ENCODE measurements around the gene SEMA4D. TPM values are rescaled to one million over a fixed set of nuclear protein-coding genes. Genes with fewer than 3 reads are reported as not detected.

SEMA4D gene
- total RNA-seq, 1 experiment from 2014 or later, result 48.4 TPM

DNA sequence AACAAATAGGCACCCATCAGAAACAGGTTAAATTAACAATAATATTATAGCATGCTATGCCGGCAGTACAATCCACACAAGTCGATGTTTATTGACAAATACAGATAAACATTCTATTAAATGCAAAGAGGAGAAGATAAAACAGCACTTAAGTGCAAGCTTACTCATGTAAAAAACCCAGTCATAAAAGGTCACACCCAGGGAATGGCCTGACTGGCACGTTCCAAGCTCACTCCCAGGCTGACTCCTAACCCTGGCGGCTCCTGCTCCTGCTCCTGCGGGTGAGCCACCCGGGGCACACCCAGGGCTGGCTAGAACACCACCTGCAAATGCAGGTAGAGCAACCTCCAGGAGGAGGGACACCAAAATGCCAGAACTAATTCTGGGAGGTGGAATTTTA lies 66.9 kb downstream of the SEMA4D start:
- Histone ChIP-seq H3K4me1 (replicated peaks; ENCODE audit: insufficient read depth) (peaks cover 20% of the 10 kb centered on the region), H3K27me3 (ENCODE audit: insufficient read depth, low read depth) (no peaks in the 10 kb centered on the region), H3K9me2 (ENCODE audit: insufficient read depth) (no peaks in the 10 kb centered on the region), H3F3A (ENCODE audit: insufficient read depth, low read depth) (no peaks in the 10 kb centered on the region), H3K79me2 (ENCODE audit: low read depth) (no peaks in the 10 kb centered on the region), H3K36me3 (ENCODE audit: low read depth) (no peaks in the 10 kb centered on the region), H3K4me2 (0 out of 2 replicates have a peak overlapping the region, but pooled peaks have one; percentile 29), H3K9me3 (ENCODE audit: insufficient read depth, low read depth) (no peaks in the 10 kb centered on the region), H2AFZ (no peak overlapping the region), H4K20me1 (ENCODE audit: insufficient read depth) (peaks cover 8% of the 10 kb centered on the region), H3K27ac (no peak overlapping the region), H3K4me3 (no peak overlapping the region)
- POLR2A ChIA-PET (ENCODE audit: unreplicated experiment), result interaction anchor here (0.6 kb wide), 1 partner anchor 71 kb away, joined by 4 read pairs; no protein-coding TSS in a partner anchor
- intact Hi-C loops (cut with micrococcal nuclease; ENCODE audit: unreplicated experiment), result loop anchor here (10.0 kb wide), 1 partner anchor 94 kb away; no protein-coding TSS in a partner anchor
- TF ChIP-seq, protein P1, sequence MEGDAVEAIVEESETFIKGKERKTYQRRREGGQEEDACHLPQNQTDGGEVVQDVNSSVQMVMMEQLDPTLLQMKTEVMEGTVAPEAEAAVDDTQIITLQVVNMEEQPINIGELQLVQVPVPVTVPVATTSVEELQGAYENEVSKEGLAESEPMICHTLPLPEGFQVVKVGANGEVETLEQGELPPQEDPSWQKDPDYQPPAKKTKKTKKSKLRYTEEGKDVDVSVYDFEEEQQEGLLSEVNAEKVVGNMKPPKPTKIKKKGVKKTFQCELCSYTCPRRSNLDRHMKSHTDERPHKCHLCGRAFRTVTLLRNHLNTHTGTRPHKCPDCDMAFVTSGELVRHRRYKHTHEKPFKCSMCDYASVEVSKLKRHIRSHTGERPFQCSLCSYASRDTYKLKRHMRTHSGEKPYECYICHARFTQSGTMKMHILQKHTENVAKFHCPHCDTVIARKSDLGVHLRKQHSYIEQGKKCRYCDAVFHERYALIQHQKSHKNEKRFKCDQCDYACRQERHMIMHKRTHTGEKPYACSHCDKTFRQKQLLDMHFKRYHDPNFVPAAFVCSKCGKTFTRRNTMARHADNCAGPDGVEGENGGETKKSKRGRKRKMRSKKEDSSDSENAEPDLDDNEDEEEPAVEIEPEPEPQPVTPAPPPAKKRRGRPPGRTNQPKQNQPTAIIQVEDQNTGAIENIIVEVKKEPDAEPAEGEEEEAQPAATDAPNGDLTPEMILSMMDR (conservative IDR thresholded peaks at IDR 0.05), result no peak
- no peak for TF ChIP-seq EZH2 (IDR thresholded peaks at IDR 0.05; ENCODE audit: low read depth)
- CTCF ChIA-PET, result no interaction called here
- DNase-seq, result peak; percentile 37 to 67
- BruUV-seq (replicated peaks), result no TSS peak

DNA sequence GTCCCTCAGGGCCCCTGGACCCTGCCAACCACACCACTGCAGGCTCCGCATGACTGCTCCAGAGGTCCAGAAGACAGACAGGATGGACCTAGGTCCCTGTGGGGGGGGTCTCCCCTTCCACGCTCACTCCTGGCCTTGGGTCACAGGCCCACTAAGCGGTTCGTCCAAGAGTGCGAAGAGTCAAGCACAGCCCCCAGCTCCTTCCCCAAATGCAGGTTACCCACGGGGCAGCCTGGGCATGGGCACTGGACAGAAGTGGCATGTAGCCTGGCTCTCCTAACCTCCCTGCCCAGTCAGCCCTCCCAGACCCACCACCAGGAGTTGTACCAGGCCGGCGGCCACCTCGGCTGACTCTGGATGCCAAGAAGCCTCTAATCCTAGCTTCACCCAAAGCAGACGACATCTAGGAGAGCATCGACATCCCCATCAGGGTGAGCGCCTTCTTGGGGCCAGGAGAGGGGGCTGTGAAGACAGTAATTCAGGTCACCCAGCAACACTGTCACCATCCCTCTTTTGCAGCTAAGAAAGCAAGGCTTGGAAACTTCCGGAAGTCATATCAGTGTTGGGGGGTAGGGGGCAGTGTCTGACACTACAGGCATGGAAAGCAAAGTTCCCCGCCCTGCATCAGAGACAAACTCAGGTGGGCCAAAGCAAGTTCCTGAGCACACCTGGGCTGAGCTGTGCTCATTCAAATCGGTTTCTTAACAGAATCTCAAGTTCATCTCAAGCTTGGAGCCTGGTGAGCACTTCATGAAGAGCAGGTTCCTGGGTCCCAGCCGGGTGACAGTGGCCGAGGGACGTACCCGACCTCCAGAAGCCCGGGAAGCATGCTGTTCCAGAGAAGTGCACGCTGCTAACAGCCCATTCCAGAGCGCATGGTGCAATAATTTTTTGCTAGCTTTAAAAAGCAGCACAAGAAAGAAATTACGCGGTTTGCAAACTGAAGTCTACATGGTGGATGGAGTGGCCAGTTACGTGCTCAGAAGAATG lies 68.7 kb downstream of the SEMA4D start:
- no peak for DNase-seq
- Histone ChIP-seq H3K9me2 (ENCODE audit: insufficient read depth) (no peaks in the 10 kb centered on the region), H3F3A (ENCODE audit: insufficient read depth, low read depth) (no peaks in the 10 kb centered on the region), H3K27me3 (ENCODE audit: insufficient read depth, low read depth) (no peaks in the 10 kb centered on the region), H3K4me2 (no peak overlapping the region), H3K4me3 (no peak overlapping the region), H4K20me1 (ENCODE audit: insufficient read depth) (no peaks in the 10 kb centered on the region; the same call in none of the 2 replicates), H3K4me1 (replicated peaks; ENCODE audit: insufficient read depth) (peaks cover 9% of the 10 kb centered on the region), H3K27ac (no peak overlapping the region), H2AFZ (no peak overlapping the region), H3K36me3 (ENCODE audit: low read depth) (no peaks in the 10 kb centered on the region), H3K9me3 (ENCODE audit: insufficient read depth, low read depth) (no peaks in the 10 kb centered on the region), H3K79me2 (ENCODE audit: low read depth) (no peaks in the 10 kb centered on the region)
- intact Hi-C loops (cut with micrococcal nuclease; ENCODE audit: unreplicated experiment), result no loop called here
- ChIA-PET CTCF (no interaction called here), POLR2A (ENCODE audit: unreplicated experiment) (no interaction called here)
- no TSS peak for BruUV-seq (replicated peaks)
- TF ChIP-seq, protein P1 (conservative IDR thresholded peaks at IDR 0.05), result 0 out of 2 replicates have a peak, but pooled peaks have one; percentile 18
- no peak for TF ChIP-seq EZH2 (IDR thresholded peaks at IDR 0.05; ENCODE audit: low read depth)

DNA sequence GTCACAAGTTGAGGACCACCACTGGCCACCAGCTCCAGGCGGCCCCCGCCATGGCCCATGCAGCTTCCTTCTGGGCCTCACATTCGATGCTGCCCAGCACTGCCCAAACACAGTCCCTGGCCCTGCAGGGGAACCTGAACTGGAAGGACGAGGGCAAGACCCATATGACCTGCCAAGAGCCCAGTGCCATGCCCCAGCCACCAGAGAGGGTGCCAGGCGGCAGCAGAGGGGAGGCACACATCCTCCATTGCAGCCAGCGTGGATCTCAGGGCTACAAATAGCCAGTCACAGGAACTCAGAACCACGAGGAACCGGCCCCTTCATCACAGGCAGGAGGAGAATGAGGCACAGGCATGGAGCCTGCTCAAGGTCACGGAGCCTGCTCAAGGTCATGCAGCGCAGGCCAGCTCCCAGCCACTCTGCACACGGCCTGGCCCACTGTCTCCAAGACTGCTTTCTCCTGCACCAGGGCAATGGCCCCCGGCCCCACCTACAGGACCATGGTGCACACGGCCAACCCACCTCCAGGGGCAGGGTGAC lies 69.6 kb downstream of the SEMA4D start:
- intact Hi-C loops (cut with micrococcal nuclease; ENCODE audit: unreplicated experiment), result no loop called here
- CTCF ChIA-PET, result no interaction called here
- no peaks in the 10 kb centered on the region for H3K36me3 ChIP-seq (ENCODE audit: low read depth)

More for the DNA sequence above, 69.6 kb downstream of the SEMA4D start:
- Histone ChIP-seq H3K9me2 (ENCODE audit: insufficient read depth) (no peaks in the 10 kb centered on the region), H3K27ac (no peak overlapping the region), H3K79me2 (ENCODE audit: low read depth) (no peaks in the 10 kb centered on the region), H4K20me1 (ENCODE audit: insufficient read depth) (no peaks in the 10 kb centered on the region; the same call in 1 of the 2 replicates), H3F3A (ENCODE audit: insufficient read depth, low read depth) (no peaks in the 10 kb centered on the region), H2AFZ (no peak overlapping the region), H3K27me3 (ENCODE audit: insufficient read depth, low read depth) (no peaks in the 10 kb centered on the region), H3K4me3 (no peak overlapping the region), H3K4me2 (no peak overlapping the region), H3K4me1 (replicated peaks; ENCODE audit: insufficient read depth) (peaks cover 9% of the 10 kb centered on the region), H3K9me3 (ENCODE audit: insufficient read depth, low read depth) (no peaks in the 10 kb centered on the region)
- TF ChIP-seq, protein P1 (conservative IDR thresholded peaks at IDR 0.05), result no peak
- no peak for TF ChIP-seq EZH2 (IDR thresholded peaks at IDR 0.05; ENCODE audit: low read depth)
- POLR2A ChIA-PET (ENCODE audit: unreplicated experiment), result no interaction called here
- no TSS peak for BruUV-seq (replicated peaks)
- no peak for DNase-seq

All from PC-9 (cell line).